ENCODE results near the gene BCL6B.

Gene BCL6B

DNA sequence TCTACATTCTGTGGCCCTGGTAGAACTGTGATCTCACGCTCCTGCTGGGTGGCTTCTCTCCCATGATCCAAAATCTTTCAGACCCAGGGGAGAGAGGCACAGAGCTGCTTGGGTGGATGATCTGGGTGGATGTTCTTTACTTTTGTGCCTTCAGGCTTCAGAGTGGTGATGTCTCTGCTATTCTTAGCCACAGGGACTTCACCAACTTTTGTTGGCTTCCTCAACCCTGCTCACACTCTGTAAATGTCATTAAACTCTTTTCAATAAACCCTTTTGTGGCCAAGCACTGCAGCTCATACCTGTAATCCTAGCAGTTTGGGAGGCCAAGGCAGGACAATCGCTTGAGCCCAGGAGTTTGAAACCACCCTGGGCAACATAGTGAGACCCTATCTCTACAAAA, 49.6 kb downstream of the BCL6B start:
- no peak for DNase-seq (ENCODE audit: low read depth, low spot score)
- H3K9me3 ChIP-seq (ENCODE audit: low read depth, low read length), result no peaks in the 10 kb centered on the region; the same call in 1 of the 2 replicates
- no peak overlapping the region for H3K4me3 ChIP-seq
- H3K36me3 ChIP-seq (ENCODE audit: insufficient read depth, low read length), result no peaks in the 10 kb centered on the region
- TF ChIP-seq EZH2 (IDR thresholded peaks at IDR 0.05) (no peak), FOXP2 (optimal IDR thresholded peaks at IDR 0.05; ENCODE audit: control extremely low read depth, extremely low read length, insufficient read depth) (no peak), POLR2AphosphoS5 (IDR thresholded peaks at IDR 0.05; ENCODE audit: borderline replicate concordance, low read depth, low read length) (no peak)
- no peak overlapping the region for H3K9ac ChIP-seq (ENCODE audit: insufficient read length)
- no peak overlapping the region for H3K27ac ChIP-seq

DNA sequence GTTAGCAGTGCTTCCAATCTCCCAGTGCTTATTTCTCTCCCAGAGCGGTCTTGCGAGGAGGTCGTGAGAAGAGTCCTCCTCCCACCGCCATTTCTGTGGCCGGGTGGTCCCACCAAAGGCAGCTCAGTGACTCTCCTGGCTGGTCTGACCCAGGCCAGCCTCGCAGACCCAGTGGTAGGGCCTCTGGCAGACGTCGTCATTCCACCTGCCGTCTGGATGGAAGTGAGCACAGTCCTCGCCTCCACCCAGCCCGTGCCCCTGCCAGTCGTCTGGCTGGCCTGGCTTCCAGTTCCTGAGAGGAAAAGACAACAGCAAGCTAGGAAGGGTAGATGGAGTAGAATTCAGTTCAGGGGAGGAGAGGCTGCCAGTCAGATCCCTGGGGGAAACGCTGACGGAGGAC, 52.1 kb downstream of the BCL6B start:
- Histone ChIP-seq H3K9me3 (ENCODE audit: low read depth, low read length) (no peaks in the 10 kb centered on the region), H3K9ac (ENCODE audit: insufficient read length) (no peak overlapping the region), H3K36me3 (ENCODE audit: insufficient read depth, low read length) (no peaks in the 10 kb centered on the region), H3K27ac (no peak overlapping the region), H3K4me3 (no peak overlapping the region)
- DNase-seq (ENCODE audit: low read depth, low spot score), result no peak
- TF ChIP-seq EZH2 (IDR thresholded peaks at IDR 0.05) (no peak), POLR2AphosphoS5 (IDR thresholded peaks at IDR 0.05; ENCODE audit: borderline replicate concordance, low read depth, low read length) (no peak), FOXP2 (optimal IDR thresholded peaks at IDR 0.05; ENCODE audit: control extremely low read depth, extremely low read length, insufficient read depth) (no peak)

DNA sequence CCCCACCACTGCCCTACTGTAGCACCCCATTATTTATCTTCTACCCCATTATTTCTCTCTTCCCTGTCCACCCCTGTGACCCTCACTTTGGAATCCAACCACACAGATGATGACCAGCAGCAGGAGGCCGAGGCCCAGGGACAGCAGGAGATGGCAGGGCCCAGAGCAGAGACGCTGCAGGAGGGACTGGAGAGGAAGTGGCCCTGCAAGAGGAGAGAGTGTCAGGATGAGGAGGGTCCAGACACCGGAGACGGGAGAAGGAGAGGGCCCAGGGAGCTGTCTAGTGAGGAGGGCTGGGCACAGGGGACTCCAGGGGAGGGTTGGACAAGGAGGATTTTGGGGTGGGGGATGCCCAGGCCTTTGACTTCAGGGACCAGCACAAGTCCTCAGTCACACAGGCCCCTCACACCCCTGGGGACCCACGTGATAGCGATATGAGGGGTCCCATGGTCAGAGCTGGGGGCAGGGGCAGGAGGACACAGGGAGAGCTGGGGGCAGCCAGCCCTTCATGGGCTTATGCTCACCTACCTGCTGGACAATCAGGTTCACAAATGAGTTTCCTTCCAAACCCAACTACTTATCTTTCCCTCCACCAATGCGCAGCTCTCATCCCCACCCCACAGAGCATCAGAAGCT, 55.2 kb downstream of the BCL6B start:
- no peak overlapping the region for H3K27ac ChIP-seq
- no peaks in the 10 kb centered on the region for H3K9me3 ChIP-seq (ENCODE audit: low read depth, low read length)
- DNase-seq (ENCODE audit: low read depth, low spot score), result no peak
- H3K36me3 ChIP-seq (ENCODE audit: insufficient read depth, low read length), result no peaks in the 10 kb centered on the region
- H3K9ac ChIP-seq (ENCODE audit: insufficient read length), result no peak overlapping the region
- TF ChIP-seq EZH2 (IDR thresholded peaks at IDR 0.05), result no peak
- TF ChIP-seq FOXP2 (optimal IDR thresholded peaks at IDR 0.05; ENCODE audit: control extremely low read depth, extremely low read length, insufficient read depth), result no peak
- TF ChIP-seq POLR2AphosphoS5 (IDR thresholded peaks at IDR 0.05; ENCODE audit: borderline replicate concordance, low read depth, low read length), result no peak
- H3K4me3 ChIP-seq, result no peak overlapping the region

DNA sequence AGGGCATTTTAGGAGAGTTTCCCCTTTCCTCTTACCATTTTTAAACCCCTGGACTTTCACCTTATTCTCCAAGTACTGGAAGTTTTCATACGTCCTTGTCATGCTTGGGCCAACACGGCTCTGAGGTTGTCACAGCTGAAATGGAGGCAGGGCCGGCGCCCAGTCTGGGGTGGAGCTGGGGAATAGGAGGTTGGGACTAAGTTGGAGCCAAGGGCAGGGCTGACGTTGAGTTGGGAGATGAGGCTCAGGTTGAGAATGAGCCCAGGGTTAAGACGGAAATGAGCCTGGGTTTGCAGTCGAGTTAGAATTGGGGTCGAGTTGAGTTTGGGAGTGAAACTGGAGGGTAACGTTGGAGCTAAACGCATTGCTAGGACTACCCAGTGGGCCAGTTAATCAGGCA, 55.9 kb downstream of the BCL6B start:
- Histone ChIP-seq H3K27ac (no peak overlapping the region), H3K9me3 (ENCODE audit: low read depth, low read length) (no peaks in the 10 kb centered on the region), H3K36me3 (ENCODE audit: insufficient read depth, low read length) (no peaks in the 10 kb centered on the region), H3K4me3 (no peak overlapping the region), H3K9ac (ENCODE audit: insufficient read length) (no peak overlapping the region)
- DNase-seq (ENCODE audit: low read depth, low spot score), result no peak
- TF ChIP-seq POLR2AphosphoS5 (IDR thresholded peaks at IDR 0.05; ENCODE audit: borderline replicate concordance, low read depth, low read length) (no peak), EZH2 (IDR thresholded peaks at IDR 0.05) (no peak), FOXP2 (optimal IDR thresholded peaks at IDR 0.05; ENCODE audit: control extremely low read depth, extremely low read length, insufficient read depth) (no peak)

Measured in SK-N-MC (cell line).